H1 (cell line): ENCODE data around the gene NPFF. TPM values are rescaled to one million over a fixed set of nuclear protein-coding genes. Genes with fewer than 3 reads are reported as not detected.

ENCODE experiments used
- CTCF ChIA-PET: fragments of 300-600 bp; sonication (Branson Sonifier 250); formaldehyde crosslinking; loops from one replicate; lab custom pipeline; 2021; ENCODE audit not compliant: partially characterized antibody; lab: Charles Lee
- POLR2A ChIA-PET: fragments of 300-600 bp; sonication (Branson Sonifier 250); formaldehyde crosslinking; loops from one replicate; lab custom pipeline; 2021; ENCODE audit warnings: inconsistent platforms; ENCODE audit not compliant: partially characterized antibody; lab: Charles Lee
- DNase-seq, 2 experiments: peaks; one replicate each; pipeline versions ENCODE4 v3.0.0 to v3.0.0-alpha.2; 2010 to 2022; ENCODE audit warnings: low spot score in 2 of 2, low read depth in 1 of 2, mixed read lengths in 1 of 2
- FAIRE-seq: peaks from 2 replicates; lab custom pipeline; 2011; peaks lifted over from hg19 to GRCh38; lab: Jason Lieb, UNC
- H2AFZ ChIP-seq: 2 replicates; pipeline ENCODE4 v1.8.1; 2012; ENCODE audit warnings: low read length, inconsistent platforms
- H2AK5ac ChIP-seq: 2 replicates; pipeline ENCODE4 v1.6.1; 2013; ENCODE audit warnings: low read depth, low read length
- H2BK120ac ChIP-seq: replicated peaks from 2 replicates; pipeline ENCODE3; 2013; ENCODE audit warnings: low read depth, low read length, inconsistent platforms
- H2BK12ac ChIP-seq: 2 replicates; pipeline ENCODE4 v1.6.1; 2013; ENCODE audit warnings: low read depth, low read length
- H2BK15ac ChIP-seq: 2 replicates; pipeline ENCODE4 v1.6.1; 2013; ENCODE audit warnings: low read length
- H2BK20ac ChIP-seq: 2 replicates; pipeline ENCODE4 v1.6.1; 2013; ENCODE audit warnings: low read length
- H2BK5ac ChIP-seq: 2 replicates; pipeline ENCODE4 v1.6.1; 2013; ENCODE audit warnings: low read depth, low read length
- H3K14ac ChIP-seq: 2 replicates; pipeline ENCODE4 v1.6.1; 2013; ENCODE audit warnings: inconsistent platforms; ENCODE audit not compliant: insufficient read length
- H3K18ac ChIP-seq: 2 replicates; pipeline ENCODE4 v1.6.1; 2013; ENCODE audit warnings: low read length; ENCODE audit errors: extremely low read depth
- H3K23ac ChIP-seq: 2 replicates; pipeline ENCODE4 v1.6.1; 2013; ENCODE audit warnings: inconsistent platforms; ENCODE audit not compliant: insufficient read length
- H3K23me2 ChIP-seq: 2 replicates; pipeline ENCODE4 v1.6.1; 2013; ENCODE audit warnings: low read depth, low read length
- H3K27ac ChIP-seq: 2 replicates; pipeline ENCODE4 v1.6.1; 2011; ENCODE audit warnings: low read depth, low read length, inconsistent platforms
- H3K27me3 ChIP-seq, 4 experiments: replicated peaks in 1 of 4; 1 replicate in 1 of 4; 2 replicates in 3 of 4; pipeline versions ENCODE4 v1.6.1 to v1.8.1; 2011 to 2013; ENCODE audit warnings: low read length in 3 of 4, mild to moderate bottlenecking in 3 of 4, inconsistent platforms in 2 of 4, mixed read lengths in 2 of 4, moderate library complexity in 1 of 4; ENCODE audit not compliant: control insufficient read depth in 3 of 4, insufficient read depth in 3 of 4; ENCODE audit errors: extremely low read depth in 1 of 4
- H3K36me3 ChIP-seq, 4 experiments: 2 replicates each; pipeline versions ENCODE4 v1.6.1 to v1.8.1; 2011 to 2013; ENCODE audit warnings: mild to moderate bottlenecking in 4 of 4, low read length in 3 of 4, moderate library complexity in 2 of 4, control low read depth in 1 of 4, inconsistent platforms in 1 of 4; ENCODE audit not compliant: insufficient read depth in 4 of 4, control insufficient read depth in 2 of 4
- H3K4ac ChIP-seq: replicated peaks from 2 replicates; pipeline ENCODE3; 2013; ENCODE audit warnings: low read length, low read depth, mixed read lengths, inconsistent platforms; ENCODE audit not compliant: insufficient read length
- H3K4me1 ChIP-seq, 4 experiments: replicated peaks in 1 of 4; 1 replicate in 1 of 4; 2 replicates in 3 of 4; pipeline versions ENCODE4 v1.6.1 to v1.8.1; 2011 to 2013; ENCODE audit warnings: low read length in 3 of 4, inconsistent platforms in 2 of 4, mixed read lengths in 1 of 4; ENCODE audit not compliant: insufficient read depth in 4 of 4, control insufficient read depth in 3 of 4
- H3K4me2 ChIP-seq, 2 experiments: 2 replicates each; pipeline versions ENCODE4 v1.6.1 to v1.8.1; 2011 to 2013; ENCODE audit warnings: low read depth in 2 of 2, low read length in 2 of 2, control low read depth in 1 of 2, inconsistent platforms in 1 of 2, mild to moderate bottlenecking in 1 of 2; ENCODE audit not compliant: insufficient read depth in 1 of 2
- H3K4me3 ChIP-seq, 4 experiments: fragments of 200-600, 300-600 bp in 1 of 4; sonication (generic), shearing (Covaris generic), sonication (Bioruptor Twin) in 1 of 4; 2 replicates each; pipeline versions ENCODE4 v1.5.1 to v1.8.1; 2011 to 2016; ENCODE audit warnings: low read length in 4 of 4, low read depth in 3 of 4, control low read depth in 2 of 4, inconsistent platforms in 2 of 4, mild to moderate bottlenecking in 2 of 4, mixed read lengths in 1 of 4, moderate library complexity in 1 of 4; ENCODE audit not compliant: insufficient read depth in 2 of 4; ENCODE audit errors: extremely low read depth in 1 of 4
- H3K56ac ChIP-seq: replicated peaks from 2 replicates; pipeline ENCODE3; 2013; ENCODE audit warnings: low read depth, mild to moderate bottlenecking, mixed read lengths, low read length, inconsistent platforms; ENCODE audit not compliant: insufficient read length
- H3K79me1 ChIP-seq: 2 replicates; pipeline ENCODE4 v1.6.1; 2013; ENCODE audit warnings: low read depth, low read length, control low read depth
- H3K79me2 ChIP-seq, 2 experiments: 2 replicates each; pipeline versions ENCODE4 v1.6.1 to v1.8.1; 2012 to 2013; ENCODE audit warnings: low read length in 2 of 2, mild to moderate bottlenecking in 2 of 2, inconsistent platforms in 1 of 2; ENCODE audit not compliant: insufficient read depth in 2 of 2, control insufficient read depth in 1 of 2
- H3K9ac ChIP-seq, 4 experiments: replicated peaks in 1 of 4; 1 replicate in 1 of 4; 2 replicates in 3 of 4; pipeline versions ENCODE4 v1.6.1 to v1.8.1; 2011 to 2013; ENCODE audit warnings: low read depth in 3 of 4, low read length in 3 of 4, control low read depth in 2 of 4, mild to moderate bottlenecking in 2 of 4, moderate library complexity in 2 of 4, inconsistent platforms in 1 of 4; ENCODE audit errors: extremely low read depth in 1 of 4
- H3K9me3 ChIP-seq, 2 experiments: 2 replicates each; pipeline versions ENCODE4 v1.6.1 to v1.8.1; 2012 to 2013; ENCODE audit warnings: mild to moderate bottlenecking in 2 of 2, moderate library complexity in 2 of 2, control low read depth in 1 of 2, inconsistent platforms in 1 of 2, low read depth in 1 of 2, low read length in 1 of 2, mixed read lengths in 1 of 2; ENCODE audit not compliant: insufficient read depth in 2 of 2
- H4K20me1 ChIP-seq, 2 experiments: replicated peaks in 1 of 2; 2 replicates each; pipeline versions ENCODE3 to v1.8.1; 2011 to 2013; ENCODE audit warnings: inconsistent platforms in 2 of 2, low read length in 2 of 2, mild to moderate bottlenecking in 1 of 2; ENCODE audit not compliant: insufficient read depth in 2 of 2, control insufficient read depth in 1 of 2
- H4K5ac ChIP-seq: 2 replicates; pipeline ENCODE4 v1.6.1; 2013; ENCODE audit warnings: low read length, low read depth, mixed read lengths, inconsistent platforms; ENCODE audit not compliant: insufficient read length
- H4K8ac ChIP-seq: 2 replicates; pipeline ENCODE4 v1.8.0; 2013; ENCODE audit warnings: mild to moderate bottlenecking, moderate library complexity, low read length, inconsistent platforms; ENCODE audit not compliant: insufficient read depth; ENCODE audit errors: extremely low read depth
- H4K91ac ChIP-seq: replicated peaks from 2 replicates; pipeline ENCODE3; 2013; ENCODE audit warnings: low read length, mixed read lengths, inconsistent platforms; ENCODE audit not compliant: insufficient read length
- BACH1 ChIP-seq: IDR thresholded peaks from 2 replicates; pipeline ENCODE4 v1.6.1; 2012; ENCODE audit warnings: low read length, improper control_type of control experiment
- CBX5 ChIP-seq: fragments of 300-800, 300-1000 bp; sonication (generic); IDR thresholded peaks from 2 replicates; pipeline ENCODE4 v1.7.1; 2016; ENCODE audit warnings: antibody characterized with exemption, low read length, low read depth
- SP1 ChIP-seq: IDR thresholded peaks from 2 replicates; pipeline ENCODE4 v1.6.1; 2011; ENCODE audit warnings: low read depth, low read length
- SP4 ChIP-seq: IDR thresholded peaks from 2 replicates; pipeline ENCODE4 v1.6.1; 2012; ENCODE audit warnings: low read length, inconsistent platforms
- WGBS, 2 experiments: shearing (Covaris generic) in 1 of 2; methylation state at CpG; one replicate each; pipeline versions ENCODE4 v1.1.6 to v1.1.7; 2013 to 2015; ENCODE audit warnings: low lambda C conversion rate in 2 of 2, mixed read lengths in 2 of 2, inconsistent platforms in 1 of 2, low coverage in 1 of 2, missing lambda C conversion rate in 1 of 2; ENCODE audit not compliant: insufficient replicate concordance in 2 of 2, insufficient coverage in 1 of 2, insufficient read length in 1 of 2; ENCODE audit errors: extremely low coverage in 1 of 2, missing lambda C conversion rate in 1 of 2; 5-methylcytosine and 5-hydroxymethylcytosine counted together
- polyA plus RNA-seq, 7 experiments: library from polyadenylated mRNA; depleted of rRNA in 3 of 7; stranded (reverse) in 5 of 7; unstranded in 2 of 7; fragments of >200 nt in 5 of 7; fragments of 200-250 nt in 2 of 7; gene quantifications; 1 replicate in 5 of 7; 2 replicates in 1 of 7; 4 replicates in 1 of 7; pipeline versions ENCODE4 v1.2.1 to v1.2.3, GENCODE V29; 2011 to 2013; ENCODE audit warnings: missing spikeins in 2 of 7, mixed read lengths in 2 of 7
- total RNA-seq: library from RNA; stranded (reverse); fragmentation: NEBNext Ultra II Directional; extraction: Animal tissue kit (Norgen Biotek cat#: 25700); gene quantifications from 2 replicates; pipeline ENCODE4 v1.2.1, GENCODE V29; 2021

Gene NPFF
- total and polyA plus RNA-seq, 2 of the 8 experiments (the other 6 are each of a cell fraction or from before 2014, with no cell fraction given): not detected

DNA sequence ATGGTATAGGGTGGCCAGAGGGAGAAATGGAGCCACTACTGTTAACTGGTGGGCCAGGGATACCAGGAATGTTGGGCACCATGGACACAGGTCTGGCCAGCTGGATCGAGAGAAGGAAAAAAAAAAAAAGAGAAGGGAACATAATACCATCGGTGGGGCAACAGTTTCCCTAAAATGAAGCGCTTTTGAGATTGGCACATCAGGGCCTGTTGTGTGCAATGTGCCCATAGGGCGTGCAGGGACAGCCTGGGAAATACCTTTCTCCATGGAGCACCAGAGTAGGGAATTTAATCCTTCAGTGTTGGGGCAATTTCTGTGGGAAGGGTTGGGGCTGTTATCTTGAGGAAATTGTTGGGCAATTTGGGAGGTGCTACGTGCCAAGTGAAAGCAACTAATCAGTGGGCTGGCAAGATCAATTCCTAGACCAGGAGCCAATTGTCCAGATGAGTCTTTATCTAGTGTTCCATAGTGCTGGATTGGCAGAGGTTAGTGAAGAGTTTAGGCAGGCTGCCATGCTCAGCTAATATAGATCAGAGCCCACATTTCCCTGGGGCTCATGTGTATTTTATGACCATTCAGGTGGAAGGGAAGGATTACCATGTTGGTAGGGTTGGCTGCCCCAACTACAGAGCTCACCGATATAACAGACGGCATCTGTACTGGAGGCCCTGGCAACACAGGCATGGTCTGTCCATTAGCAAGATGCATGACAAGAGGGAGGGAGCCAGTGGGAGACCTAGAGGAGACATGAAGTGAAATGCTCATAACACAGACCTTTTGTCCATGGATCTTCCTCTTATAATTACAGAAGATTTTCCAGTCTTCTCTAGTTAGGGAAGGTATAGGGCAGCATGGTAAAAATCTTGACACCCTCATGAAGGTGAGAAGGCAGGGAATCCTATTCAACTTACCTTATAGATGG lies 25.5 kb upstream of the NPFF start:
- no peak overlapping the region for H3K27ac ChIP-seq
- H3K56ac ChIP-seq: no peak overlapping the region
- H3K4me2 ChIP-seq: no peak overlapping the region
- H2BK12ac ChIP-seq: no peak overlapping the region
- no peaks in the 10 kb centered on the region for H3K23me2 ChIP-seq
- no peak overlapping the region for H2BK15ac ChIP-seq
- WGBS, 2 experiments: 90% methylated on average over 5 of the region's 7 CpGs; no CpG with 5 or more reads in 1 of the 2 experiments
- H3K36me3 ChIP-seq: peaks cover 2 to 19% (median 9%) of the 10 kb centered on the region in 4 experiments
- no peak overlapping the region for H2BK5ac ChIP-seq
- H3K79me1 ChIP-seq: no peaks in the 10 kb centered on the region
- H4K8ac ChIP-seq: no peak overlapping the region
- H2AFZ ChIP-seq: no peak overlapping the region
- H3K79me2 ChIP-seq: no peaks in the 10 kb centered on the region
- no peak overlapping the region for H3K4me3 ChIP-seq
- H2AK5ac ChIP-seq: no peak overlapping the region
- no peak overlapping the region for H3K14ac ChIP-seq
- H3K4me1 ChIP-seq: no peaks in the 10 kb centered on the region
- H2BK120ac ChIP-seq: no peak overlapping the region
- H2BK20ac ChIP-seq: no peak overlapping the region
- H4K5ac ChIP-seq: no peak overlapping the region
- no peaks in the 10 kb centered on the region for H3K27me3 ChIP-seq
- ChIA-PET POLR2A (interaction anchor here (1.0 kb wide), 1 partner anchor 31 kb away, joined by 4 read pairs; the partner anchor contains the start of gene TARBP2), CTCF (interaction anchor here (1.4 to 2.1 kb wide), 2 partner anchors 10 to 143 kb away, joined by 4 to 7 read pairs; partner anchors contain the start of gene ATP5MC2)
- DNase-seq (no peak), FAIRE-seq (no peak)
- H3K18ac ChIP-seq: no peak overlapping the region
- H3K23ac ChIP-seq: no peak overlapping the region
- no peaks in the 10 kb centered on the region for H4K20me1 ChIP-seq
- H4K91ac ChIP-seq: no peak overlapping the region
- no peak overlapping the region for H3K4ac ChIP-seq
- H3K9ac ChIP-seq: no peak overlapping the region
- no peaks in the 10 kb centered on the region for H3K9me3 ChIP-seq
- TF ChIP-seq SP1 (no peak), SP4 (no peak), BACH1 (no peak), CBX5 (no peak)
